Mesothelial cell of epicardium (in vitro differentiated cells): ENCODE data around the gene SPATA16. TPM values are rescaled to one million over a fixed set of nuclear protein-coding genes. Genes with fewer than 3 reads are reported as not detected.

Source experiments
- DNase-seq, 2 experiments: peaks; one replicate each; pipeline ENCODE4 v3.0.0; 2021; ENCODE audit warnings: low spot score in 2 of 2; ENCODE audit not compliant: unreplicated experiment in 2 of 2
- H3K27ac Mint-ChIP-seq: 2 replicates; pipeline ENCODE4 v1.8.0; 2021; ENCODE audit warnings: mixed read lengths
- H3K27me3 Mint-ChIP-seq: 2 replicates; pipeline ENCODE4 v1.8.0; 2021; ENCODE audit warnings: low read depth, mixed read lengths
- H3K36me3 Mint-ChIP-seq: 2 replicates; pipeline ENCODE4 v1.8.0; 2021; ENCODE audit warnings: mixed read lengths
- H3K4me1 Mint-ChIP-seq: 2 replicates; pipeline ENCODE4 v1.8.0; 2021; ENCODE audit warnings: mixed read lengths
- H3K4me3 Mint-ChIP-seq: 2 replicates; pipeline ENCODE4 v1.8.0; 2021; ENCODE audit warnings: mild to moderate bottlenecking, moderate library complexity, mixed read lengths
- H3K9me3 Mint-ChIP-seq: 2 replicates; pipeline ENCODE4 v1.8.0; 2021; ENCODE audit warnings: mixed read lengths
- total RNA-seq: library from RNA; stranded (reverse); gene quantifications from 3 replicates; pipeline ENCODE4 v1.2.1, GENCODE V29; 2021
- TF ChIP-seq, protein P1 (sequence below): fragments of 200-600 bp; sonication (generic); IDR thresholded peaks from one replicate; pipeline ENCODE4 v1.5.0; 2021; ENCODE audit warnings: antibody characterized with exemption; ENCODE audit not compliant: unreplicated experiment

Gene SPATA16
- total RNA-seq, 1 donor from 2014 or later = not detected

GRCh38 chr3:173089283-173089682, 51.8 kb downstream of the SPATA16 start:
- TF ChIP-seq, protein P1, sequence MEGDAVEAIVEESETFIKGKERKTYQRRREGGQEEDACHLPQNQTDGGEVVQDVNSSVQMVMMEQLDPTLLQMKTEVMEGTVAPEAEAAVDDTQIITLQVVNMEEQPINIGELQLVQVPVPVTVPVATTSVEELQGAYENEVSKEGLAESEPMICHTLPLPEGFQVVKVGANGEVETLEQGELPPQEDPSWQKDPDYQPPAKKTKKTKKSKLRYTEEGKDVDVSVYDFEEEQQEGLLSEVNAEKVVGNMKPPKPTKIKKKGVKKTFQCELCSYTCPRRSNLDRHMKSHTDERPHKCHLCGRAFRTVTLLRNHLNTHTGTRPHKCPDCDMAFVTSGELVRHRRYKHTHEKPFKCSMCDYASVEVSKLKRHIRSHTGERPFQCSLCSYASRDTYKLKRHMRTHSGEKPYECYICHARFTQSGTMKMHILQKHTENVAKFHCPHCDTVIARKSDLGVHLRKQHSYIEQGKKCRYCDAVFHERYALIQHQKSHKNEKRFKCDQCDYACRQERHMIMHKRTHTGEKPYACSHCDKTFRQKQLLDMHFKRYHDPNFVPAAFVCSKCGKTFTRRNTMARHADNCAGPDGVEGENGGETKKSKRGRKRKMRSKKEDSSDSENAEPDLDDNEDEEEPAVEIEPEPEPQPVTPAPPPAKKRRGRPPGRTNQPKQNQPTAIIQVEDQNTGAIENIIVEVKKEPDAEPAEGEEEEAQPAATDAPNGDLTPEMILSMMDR = no peak
- H3K4me1 Mint-ChIP-seq = no peaks in the 10 kb centered on the region
- no peaks in the 10 kb centered on the region for H3K27me3 Mint-ChIP-seq
- H3K4me3 Mint-ChIP-seq = no peak overlapping the region
- H3K9me3 Mint-ChIP-seq = peaks cover 30% of the 10 kb centered on the region
- peaks cover 2% of the 10 kb centered on the region for H3K36me3 Mint-ChIP-seq
- DNase-seq = no peak
- H3K27ac Mint-ChIP-seq = no peak overlapping the region

- Mint-ChIP-seq H3K9me3 (peaks cover 11% of the 10 kb centered on the region), H3K4me1 (no peaks in the 10 kb centered on the region), H3K36me3 (no peaks in the 10 kb centered on the region), H3K27me3 (no peaks in the 10 kb centered on the region), H3K4me3 (no peak overlapping the region), H3K27ac (no peak overlapping the region)
- DNase-seq = no peak
- TF ChIP-seq, protein P1 = no peak
These were observed 62.5 kb downstream of the SPATA16 start for GRCh38 chr3:173078525-173078924.

GRCh38 chr3:173066044-173067004, 74.7 kb downstream of the SPATA16 start:
- DNase-seq = no peak
- peaks cover 2% of the 10 kb centered on the region for H3K4me1 Mint-ChIP-seq
- no peaks in the 10 kb centered on the region for H3K36me3 Mint-ChIP-seq
- peaks cover 25% of the 10 kb centered on the region for H3K9me3 Mint-ChIP-seq
- no peaks in the 10 kb centered on the region for H3K27me3 Mint-ChIP-seq
- H3K4me3 Mint-ChIP-seq = no peak overlapping the region
- no peak overlapping the region for H3K27ac Mint-ChIP-seq
- TF ChIP-seq, protein P1 = no peak

DNA sequence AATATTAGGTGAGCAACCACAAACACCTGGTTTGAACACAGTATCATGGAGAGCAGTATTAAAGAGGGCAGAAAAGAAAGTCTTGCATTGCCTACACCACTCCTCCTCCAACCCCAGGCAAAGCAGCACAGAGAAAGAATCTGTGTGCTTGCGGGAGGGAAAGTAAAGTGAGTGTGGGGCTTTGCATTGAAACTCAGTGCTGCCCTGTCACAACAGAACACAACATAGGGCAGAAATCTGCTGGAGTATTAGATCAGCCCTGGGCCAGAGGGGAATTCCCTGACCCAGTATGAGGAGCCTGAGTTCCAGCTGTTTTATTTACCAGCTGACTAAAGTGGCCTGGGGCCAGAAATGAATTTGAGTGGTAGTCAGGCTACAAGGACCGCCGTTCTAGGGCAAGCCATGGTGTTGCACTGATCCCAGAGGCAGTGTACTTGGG, 75.5 kb downstream of the SPATA16 start:
- Mint-ChIP-seq H3K27ac (no peak overlapping the region), H3K36me3 (no peaks in the 10 kb centered on the region), H3K9me3 (peaks cover 20% of the 10 kb centered on the region), H3K27me3 (no peaks in the 10 kb centered on the region), H3K4me1 (peaks cover 2% of the 10 kb centered on the region), H3K4me3 (no peak overlapping the region)
- DNase-seq = no peak
- TF ChIP-seq, protein P1 = no peak

- TF ChIP-seq, protein P1 = no peak
- H3K4me3 Mint-ChIP-seq = no peak overlapping the region
These were observed 76.4 kb downstream of the SPATA16 start for GRCh38 chr3:173064631-173065030.

More at GRCh38 chr3:173064631-173065030, 76.4 kb downstream of the SPATA16 start:
- H3K4me1 Mint-ChIP-seq = peaks cover 2% of the 10 kb centered on the region
- H3K27ac Mint-ChIP-seq = no peak overlapping the region
- DNase-seq = no peak
- H3K27me3 Mint-ChIP-seq = no peaks in the 10 kb centered on the region
- H3K36me3 Mint-ChIP-seq = no peaks in the 10 kb centered on the region
- peaks cover 20% of the 10 kb centered on the region for H3K9me3 Mint-ChIP-seq
